Smooth muscle cell of the brain vasculature (primary cell): ENCODE data around the gene CREB5.
"Not testable (repeated sequence)": the region's sequence is repeated elsewhere in the genome, so short reads cannot be mapped to it uniquely, and the experiment has no call there.

Source experiments
- DNase-seq: peaks from one replicate; pipeline ENCODE4 v3.0.0-alpha.2; 2012; ENCODE audit warnings: low read depth, low spot score

CREB5 gene

GRCh38 chr7:28548416-28548815 lies 136.1 kb downstream of the CREB5 start:
- no peak for DNase-seq

- no peak for DNase-seq
These were observed 137.7 kb downstream of the CREB5 start for GRCh38 chr7:28549998-28550397.

GRCh38 chr7:28550580-28551186 lies 138.4 kb downstream of the CREB5 start:
- no peak for DNase-seq

- no peak for DNase-seq
These were observed 139.0 kb downstream of the CREB5 start for GRCh38 chr7:28551331-28551730.

- not testable (repeated sequence) for DNase-seq
These were observed 139.4 kb downstream of the CREB5 start for GRCh38 chr7:28551766-28552165.

GRCh38 chr7:28554802-28555471 lies 142.6 kb downstream of the CREB5 start:
- DNase-seq, result no peak

GRCh38 chr7:28556025-28556424 lies 143.7 kb downstream of the CREB5 start:
- DNase-seq, result no peak

GRCh38 chr7:28556671-28557070 lies 144.4 kb downstream of the CREB5 start:
- DNase-seq, result no peak

GRCh38 chr7:28558236-28558635 lies 145.9 kb downstream of the CREB5 start:
- DNase-seq, result no peak

- no peak for DNase-seq
These were observed 148.4 kb downstream of the CREB5 start for GRCh38 chr7:28560767-28561166.

- DNase-seq, result no peak
These were observed 151.7 kb downstream of the CREB5 start for GRCh38 chr7:28564033-28564432.

GRCh38 chr7:28564755-28565374 lies 152.5 kb downstream of the CREB5 start:
- DNase-seq, result no peak

- no peak for DNase-seq
These were observed 153.7 kb downstream of the CREB5 start for GRCh38 chr7:28565980-28566379.

- DNase-seq, result no peak
These were observed 158.0 kb downstream of the CREB5 start for GRCh38 chr7:28570113-28570969.

- DNase-seq, result no peak
These were observed 158.6 kb downstream of the CREB5 start for GRCh38 chr7:28570970-28571288.

- no peak for DNase-seq
These were observed 159.1 kb downstream of the CREB5 start for GRCh38 chr7:28571405-28571804.

GRCh38 chr7:28572321-28573058 lies 160.2 kb downstream of the CREB5 start:
- no peak for DNase-seq

- DNase-seq, result peak; percentile 13
These were observed 160.8 kb downstream of the CREB5 start for GRCh38 chr7:28573059-28573553.

- no peak for DNase-seq
These were observed 161.5 kb downstream of the CREB5 start for GRCh38 chr7:28573651-28574301.

- DNase-seq, result no peak
These were observed 162.9 kb downstream of the CREB5 start for GRCh38 chr7:28575241-28575643.

GRCh38 chr7:28576656-28577055 lies 164.3 kb downstream of the CREB5 start:
- DNase-seq, result no peak
